Epithelial cell of prostate (primary cell): Measurements from ENCODE around the gene SMPD3.

ENCODE experiments used
- DNase-seq: peaks from one replicate; pipeline ENCODE4 v3.0.0-alpha.2; 2011; ENCODE audit warnings: low read depth, low spot score
- H3K27ac ChIP-seq: fragments of 450-650 bp; 2 replicates; pipeline ENCODE4 v1.5.1; 2017; ENCODE audit warnings: mild to moderate bottlenecking

Gene SMPD3

GRCh38 chr16:68361485-68361884, 86.8 kb downstream of the SMPD3 start:
- no peak overlapping the region for H3K27ac ChIP-seq

GRCh38 chr16:68360956-68361355, 87.4 kb downstream of the SMPD3 start:
- no peak for DNase-seq
- H3K27ac ChIP-seq = no peak overlapping the region

More at GRCh38 chr16:68361485-68361884, 86.8 kb downstream of the SMPD3 start:
- DNase-seq = no peak

GRCh38 chr16:68360547-68360946, 87.8 kb downstream of the SMPD3 start:
- no peak for DNase-seq

DNA sequence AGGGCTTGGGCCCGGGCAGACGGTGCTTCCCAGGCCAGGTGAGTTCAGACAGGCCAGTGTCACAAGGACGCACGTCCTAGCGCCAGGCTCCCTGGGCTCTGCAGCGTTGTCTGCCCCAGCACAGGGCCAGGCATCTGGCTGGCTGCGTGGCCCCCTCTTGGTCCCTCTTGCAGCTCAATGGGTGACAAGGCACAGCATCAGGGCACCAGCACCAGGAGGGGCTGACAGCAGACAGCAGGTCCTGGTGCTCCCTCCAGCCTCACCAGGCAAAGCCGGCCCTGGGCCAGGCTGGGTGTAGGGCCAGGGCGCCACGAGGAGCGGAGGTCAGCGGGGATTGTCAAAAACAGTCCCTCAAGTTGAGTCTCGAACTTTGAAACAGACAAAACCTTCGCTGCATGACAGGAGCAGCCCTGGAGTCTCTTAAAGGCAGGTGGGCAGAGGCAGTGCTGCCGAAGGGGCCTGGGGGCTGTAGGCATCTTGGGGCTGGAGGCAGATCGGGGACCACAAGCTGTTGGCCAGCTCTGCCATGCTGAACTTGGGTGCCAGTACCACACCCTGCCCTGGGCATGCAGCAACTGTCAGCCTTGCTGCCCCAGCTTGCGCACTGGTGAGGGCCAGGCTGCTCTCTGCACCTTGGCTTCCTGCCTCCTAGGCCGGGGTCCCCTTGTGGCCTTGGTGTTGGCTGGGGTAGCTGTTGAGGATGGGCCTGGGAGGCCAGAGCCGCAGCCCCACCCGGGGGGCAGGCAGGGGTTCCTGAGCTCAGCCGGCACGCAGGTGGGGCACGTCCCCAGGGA, 88.7 kb downstream of the SMPD3 start:
- no peak for DNase-seq
- H3K27ac ChIP-seq = no peak overlapping the region

More at GRCh38 chr16:68360547-68360946, 87.8 kb downstream of the SMPD3 start:
- H3K27ac ChIP-seq = no peak overlapping the region

DNA sequence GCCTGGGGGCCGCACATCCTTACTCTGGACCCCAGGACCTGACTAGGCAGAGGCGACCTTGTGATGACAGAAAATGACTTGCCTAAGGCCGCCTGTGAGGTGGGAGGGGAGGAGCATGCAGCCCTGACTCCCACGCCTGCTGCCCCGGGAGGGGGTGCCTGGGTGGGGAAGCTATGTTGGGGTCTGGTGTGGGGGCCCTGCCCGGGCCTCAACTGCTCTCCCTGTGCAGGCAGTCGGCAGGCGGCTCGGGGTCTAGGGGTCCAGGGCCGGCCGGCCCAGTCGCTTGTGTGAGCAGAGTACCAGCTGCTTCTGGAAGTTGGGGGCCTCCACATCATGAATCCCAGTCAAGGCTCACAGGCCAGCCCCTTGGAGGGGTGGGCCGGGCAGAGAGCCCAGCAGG, 89.4 kb downstream of the SMPD3 start:
- no peak overlapping the region for H3K27ac ChIP-seq
- DNase-seq = no peak

- no peak for DNase-seq
- no peak overlapping the region for H3K27ac ChIP-seq
Observed at GRCh38 chr16:68357923-68358322, 90.4 kb downstream of the SMPD3 start.

GRCh38 chr16:68357521-68357922, 90.8 kb downstream of the SMPD3 start:
- H3K27ac ChIP-seq = no peak overlapping the region
- no peak for DNase-seq

DNA sequence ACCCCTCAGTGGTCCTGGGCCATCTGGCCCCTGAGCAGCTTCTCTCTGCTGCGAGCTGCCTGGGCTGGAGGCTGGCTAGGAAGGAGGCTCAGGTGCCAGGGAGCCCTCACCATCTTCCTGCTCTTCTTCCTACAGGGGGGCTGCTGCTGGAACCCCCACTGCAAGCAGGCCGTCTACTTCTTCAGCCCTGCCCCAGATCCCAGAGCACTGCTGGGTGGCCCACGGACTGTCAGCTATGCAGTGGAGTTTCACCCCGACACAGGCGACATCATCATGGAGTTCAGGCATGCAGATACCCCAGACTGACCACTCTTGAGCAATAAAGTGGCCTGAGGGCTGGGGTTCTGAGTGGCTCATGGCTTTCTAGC, 91.4 kb downstream of the SMPD3 start:
- DNase-seq = no peak
- H3K27ac ChIP-seq = no peak overlapping the region

DNA sequence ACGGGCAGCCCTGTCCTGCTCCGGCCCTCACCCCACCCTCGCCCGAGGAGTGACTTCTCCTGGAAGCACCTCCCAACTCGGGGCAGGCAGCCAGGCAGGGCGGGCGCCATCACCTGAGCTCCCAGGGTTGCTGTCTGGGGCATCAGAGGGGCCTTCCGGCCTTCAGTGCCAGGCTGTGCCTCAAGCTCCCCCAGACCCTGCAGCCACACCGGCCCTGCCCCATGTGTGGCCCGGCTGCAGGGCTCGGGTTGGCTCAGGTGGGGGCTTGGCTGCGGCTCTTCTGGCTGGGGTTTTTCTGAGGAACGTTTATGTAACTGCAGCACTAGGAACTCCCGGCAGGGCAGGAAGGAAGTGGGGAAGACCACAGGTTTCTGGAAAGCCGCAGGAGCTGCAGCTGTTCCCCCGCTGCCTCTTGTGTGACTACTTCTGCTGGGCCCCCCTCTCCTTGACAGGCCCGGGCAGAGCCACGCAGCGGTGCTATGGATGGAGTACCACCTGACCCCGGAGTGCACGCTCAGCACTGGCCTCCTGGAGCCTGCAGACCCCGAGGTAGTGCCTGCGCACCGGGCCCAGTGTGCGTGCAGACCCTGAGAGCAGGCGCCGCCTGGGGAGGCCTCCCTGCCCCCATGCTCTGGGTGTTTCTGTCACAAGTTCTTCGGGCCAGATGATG, 91.9 kb downstream of the SMPD3 start:
- H3K27ac ChIP-seq = no peak overlapping the region
- DNase-seq = no peak

GRCh38 chr16:68355447-68356248, 92.7 kb downstream of the SMPD3 start:
- H3K27ac ChIP-seq = no peak overlapping the region
- no peak for DNase-seq

GRCh38 chr16:68354816-68355215, 93.5 kb downstream of the SMPD3 start:
- no peak overlapping the region for H3K27ac ChIP-seq
- DNase-seq = no peak

DNA sequence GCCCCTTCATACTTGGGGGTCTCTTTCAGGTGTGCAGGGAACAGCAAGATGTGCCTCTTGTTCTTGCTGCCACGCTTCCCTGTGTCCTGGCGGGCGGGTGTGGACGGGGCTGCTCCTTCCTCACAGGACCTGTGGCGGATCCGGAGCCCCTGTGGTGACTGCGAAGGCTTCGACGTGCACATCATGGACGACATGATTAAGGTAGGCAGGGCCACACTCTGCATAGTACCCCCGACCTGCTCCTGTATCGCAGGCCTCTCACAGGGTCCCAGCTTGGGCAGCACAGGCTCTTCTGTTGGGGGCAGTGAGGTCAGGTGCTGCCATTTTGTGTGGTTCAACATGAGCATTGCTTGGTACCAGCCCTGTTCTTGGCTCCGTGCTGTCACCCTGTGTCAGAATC, 94.9 kb downstream of the SMPD3 start:
- H3K27ac ChIP-seq = no peak overlapping the region
- no peak for DNase-seq

- DNase-seq = peak; percentile 70
- H3K27ac ChIP-seq = no peak overlapping the region
Observed at GRCh38 chr16:68351991-68352431, 96.3 kb downstream of the SMPD3 start.

- H3K27ac ChIP-seq = no peak overlapping the region
- DNase-seq = no peak
Observed at GRCh38 chr16:68351463-68351862, 96.8 kb downstream of the SMPD3 start.

- H3K27ac ChIP-seq = no peak overlapping the region
- no peak for DNase-seq
Observed at GRCh38 chr16:68350813-68351350, 97.4 kb downstream of the SMPD3 start.

DNA sequence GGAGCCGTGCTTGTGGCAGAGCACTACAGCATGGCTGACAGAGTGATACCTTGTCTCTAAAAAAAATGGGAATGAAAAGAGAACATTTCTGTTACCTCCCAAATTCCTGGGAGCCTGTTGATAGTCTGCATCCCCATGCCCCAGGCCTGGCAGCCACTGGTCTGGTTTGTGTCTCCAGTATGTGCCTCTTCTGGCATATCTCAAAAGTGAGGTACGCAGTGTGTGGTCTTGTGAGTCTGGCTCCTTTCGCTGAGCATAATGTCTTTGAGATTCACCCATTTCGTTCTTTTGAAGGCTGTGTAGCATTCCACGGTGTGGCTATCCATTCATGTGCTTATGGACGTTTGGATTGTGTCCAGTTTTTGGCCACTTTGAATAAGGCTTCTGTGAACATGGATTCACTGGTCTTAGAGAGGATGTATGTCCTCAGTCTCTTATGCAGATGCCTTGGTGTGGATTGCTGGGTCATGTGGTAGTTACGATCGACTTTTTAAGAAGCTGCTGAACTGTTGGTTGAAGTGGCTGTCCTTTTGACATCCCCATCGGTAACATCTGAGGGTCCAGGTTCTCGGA, 98.4 kb downstream of the SMPD3 start:
- DNase-seq = no peak
- no peak overlapping the region for H3K27ac ChIP-seq

- DNase-seq = no peak
- H3K27ac ChIP-seq = no peak overlapping the region
Observed at GRCh38 chr16:68348639-68349445, 99.5 kb downstream of the SMPD3 start.

- H3K27ac ChIP-seq = no peak overlapping the region
- no peak for DNase-seq
Observed at GRCh38 chr16:68347605-68348004, 100.7 kb downstream of the SMPD3 start.

DNA sequence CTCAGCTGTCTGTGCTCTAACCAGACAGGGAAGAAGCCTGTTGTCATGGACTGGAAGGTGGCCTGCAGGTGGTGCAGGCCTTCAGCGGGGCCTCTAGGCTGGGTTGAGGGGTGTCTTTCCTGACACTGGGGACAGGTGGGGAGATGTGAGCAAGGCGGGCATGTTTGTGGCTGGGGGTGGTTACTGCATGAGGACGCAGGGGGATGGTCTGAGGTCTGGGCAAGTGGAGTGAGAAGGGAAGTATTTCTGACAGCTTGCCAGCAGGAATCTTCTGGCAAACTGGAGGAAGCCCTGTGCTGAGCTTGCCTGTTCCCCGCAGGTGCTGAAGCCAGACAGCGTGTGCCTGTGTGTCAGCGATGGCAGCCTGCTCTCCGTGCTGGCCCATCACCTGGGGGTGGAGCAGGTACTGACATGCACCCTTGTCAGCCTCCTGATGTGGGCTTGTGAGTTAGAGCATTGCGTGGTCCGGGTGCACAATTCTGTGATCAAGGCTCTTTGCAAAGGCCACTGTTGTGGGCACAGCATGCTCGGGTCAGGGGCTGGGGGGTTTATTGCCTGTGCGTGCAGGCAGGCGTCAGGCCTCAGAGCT, 101.3 kb downstream of the SMPD3 start:
- H3K27ac ChIP-seq = no peak overlapping the region
- DNase-seq = no peak
